PC-3 (cell line): Measurements from ENCODE around the gene GABRA4.

Source experiments
- CTCF ChIP-seq: fragments of 300-600 bp; sonication (generic); conservative IDR thresholded peaks from 2 replicates; pipeline ENCODE4 v1.5.1; 2017; ENCODE audit warnings: antibody characterized with exemption, low read depth, mild to moderate bottlenecking, low read length
- EZH2 ChIP-seq: fragments of 300-600 bp; sonication (generic); IDR thresholded peaks from one replicate; pipeline ENCODE4 v1.6.1; 2017; ENCODE audit warnings: antibody characterized with exemption, mild to moderate bottlenecking, low read length; ENCODE audit not compliant: unreplicated experiment
- EZH2phosphoT487 ChIP-seq: fragments of 300-600 bp; sonication (generic); IDR thresholded peaks from 2 replicates; pipeline ENCODE4 v1.6.1; 2018; ENCODE audit warnings: mild to moderate bottlenecking, antibody characterized with exemption, low read length, borderline replicate concordance

- TF ChIP-seq EZH2 (no peak), CTCF (no peak), EZH2phosphoT487 (no peak)
These were observed 58.7 kb downstream of the GABRA4 start for GRCh38 chr4:46934726-46935125.
